Transverse colon (tissue), 4 donors: ENCODE data around the gene P4HB. TPM values are rescaled to one million over a fixed set of nuclear protein-coding genes. Genes with fewer than 3 reads are reported as not detected.

Experiments
- DNase-seq: peaks from one replicate; pipeline ENCODE4 v3.0.0-alpha.2; 2019
- H3K27ac ChIP-seq, 4 donors: fragments of 200-600 bp; sonication (generic); 2 replicates each; pipeline ENCODE4 v1.5.1; 2016 to 2018; ENCODE audit warnings: inconsistent platforms in 4 of 4
- H3K27me3 ChIP-seq: fragments of 200-600 bp; sonication (generic); 2 replicates; pipeline ENCODE4 v1.5.1; 2017; ENCODE audit warnings: inconsistent platforms
- H3K36me3 ChIP-seq, 4 donors: fragments of 200-600 bp; sonication (generic); 2 replicates each; pipeline ENCODE4 v1.5.1; 2017 to 2019; ENCODE audit warnings: inconsistent platforms in 4 of 4
- H3K4me1 ChIP-seq, 4 donors: fragments of 200-600 bp; sonication (generic); 2 replicates each; pipeline ENCODE4 v1.5.1; 2017 to 2020; ENCODE audit warnings: inconsistent platforms in 4 of 4
- H3K4me3 ChIP-seq, 4 donors: fragments of 200-600 bp; sonication (generic); 1 replicate in 1 of 4; 2 replicates in 3 of 4; pipeline versions ENCODE4 v1.5.1 to v1.6.1; 2017 to 2019; ENCODE audit warnings: inconsistent platforms in 4 of 4
- H3K9me3 ChIP-seq, 2 donors: fragments of 200-600 bp; sonication (generic); 2 replicates each; pipeline ENCODE4 v1.5.1; 2017 to 2019; ENCODE audit warnings: inconsistent platforms in 2 of 2
- CTCF ChIP-seq, 5 experiments: fragments of 200-600 bp in 3 of 5; fragments of 450-650 bp in 2 of 5; sonication (generic) in 3 of 5; IDR thresholded peaks; 1 replicate in 2 of 5; 2 replicates in 3 of 5; pipeline ENCODE4 v1.5.1; 2016 to 2017; ENCODE audit warnings: antibody characterized with exemption in 5 of 5, inconsistent platforms in 3 of 5, mild to moderate bottlenecking in 2 of 5, moderate library complexity in 1 of 5
- EP300 ChIP-seq: sonication (generic); formaldehyde crosslinking; IDR thresholded peaks from one replicate; pipeline ENCODE4 v1.6.1; 2017; ENCODE audit warnings: antibody characterized with exemption, low read depth
- POLR2A ChIP-seq: fragments of 450-650 bp; IDR thresholded peaks from one replicate; pipeline ENCODE4 v1.6.1; 2016; ENCODE audit warnings: antibody characterized with exemption, mild to moderate bottlenecking, moderate library complexity
- POLR2AphosphoS5 ChIP-seq, 3 donors: sonication (generic); formaldehyde crosslinking; IDR thresholded peaks; one replicate each; pipeline ENCODE4 v1.6.1; 2016; ENCODE audit warnings: antibody characterized with exemption in 3 of 3
- WGBS, 2 donors: methylation state at CpG; one replicate each; pipeline ENCODE4 v1.1.5; 2018; ENCODE audit warnings: low coverage in 1 of 2; 5-methylcytosine and 5-hydroxymethylcytosine counted together
- in situ Hi-C, 4 donors: fragments of 200-750 bp; cut with MboI; loops; one replicate each; pipeline versions ENCODE4 v1.15.0 to v1.15.1; 2017; ENCODE audit warnings: low sequenced_read_pairs in 3 of 4, low pct_ligation_motif_present in 1 of 4, low pct_unique_long_range_greater_than_20kb in 1 of 4
- intact Hi-C: fragments of 100-400 bp; cut with DNase I; formaldehyde crosslinking; loops from one replicate; pipeline ENCODE4 v1.15.1; 2023; ENCODE audit warnings: low total_unique reads
- total RNA-seq, 4 donors: library from RNA; depleted of rRNA; stranded (reverse); fragments of >200 nt; gene quantifications; one replicate each; pipeline ENCODE4 v1.1.0, GENCODE V29; 2016

P4HB gene
- total RNA-seq, 4 donors from 2014 or later: 486 to 732 (median 556) TPM

- no peak for DNase-seq
- intact Hi-C loops: no loop called here
- WGBS, 2 donors: 54% methylated on average over 14 of the region's 24 CpGs; no CpG with 5 or more reads in 1 of the 2 donors
- Histone ChIP-seq H3K27ac (peak overlapping the region in 1 of 4 donors; percentile 1), H3K4me3 (no peak overlapping the region), H3K36me3 (no peaks in the 10 kb centered on the region), H3K9me3 (no peaks in the 10 kb centered on the region), H3K27me3 (peaks cover 24% of the 10 kb centered on the region), H3K4me1 (peaks cover 5 to 11% (median 8%) of the 10 kb centered on the region in 4 donors)
- TF ChIP-seq CTCF (IDR thresholded peaks at IDR 0.05) (no peak), EP300 (no peak), POLR2AphosphoS5 (IDR thresholded peaks at IDR 0.05) (no peak), POLR2A (no peak)
- in situ Hi-C loops: no loop called here
These were observed 45.3 kb downstream of the P4HB start for GRCh38 chr17:81814748-81815645.

- intact Hi-C loops (no loop called here), in situ Hi-C loops (no loop called here)
- Histone ChIP-seq H3K27me3 (peaks cover 28% of the 10 kb centered on the region), H3K9me3 (no peaks in the 10 kb centered on the region), H3K36me3 (no peaks in the 10 kb centered on the region), H3K4me3 (no peak overlapping the region), H3K27ac (no peak overlapping the region), H3K4me1 (peaks cover 5 to 11% (median 8%) of the 10 kb centered on the region in 4 donors)
- 60 to 89% methylated on average over 3 to 35 of the region's 41 CpGs for WGBS, 2 donors
- TF ChIP-seq EP300 (no peak), CTCF (IDR thresholded peaks at IDR 0.05) (no peak), POLR2AphosphoS5 (IDR thresholded peaks at IDR 0.05) (no peak), POLR2A (no peak)
- no peak for DNase-seq
These were observed 46.3 kb downstream of the P4HB start for GRCh38 chr17:81813861-81814683.

GRCh38 chr17:81813371-81813684 is 47.0 kb downstream of the P4HB start:
- Histone ChIP-seq H3K4me3 (no peak overlapping the region), H3K9me3 (no peaks in the 10 kb centered on the region), H3K27me3 (peaks cover 33% of the 10 kb centered on the region), H3K36me3 (no peaks in the 10 kb centered on the region), H3K4me1 (peaks cover 5 to 11% (median 8%) of the 10 kb centered on the region in 4 donors), H3K27ac (no peak overlapping the region)
- in situ Hi-C loops: no loop called here
- intact Hi-C loops: no loop called here
- TF ChIP-seq EP300 (no peak), POLR2A (no peak), CTCF (IDR thresholded peaks at IDR 0.05) (no peak), POLR2AphosphoS5 (IDR thresholded peaks at IDR 0.05) (no peak)
- no peak for DNase-seq
- WGBS, 2 donors: 86% methylated on average over 15 of the region's 15 CpGs; no CpG with 5 or more reads in 1 of the 2 donors
